Measurements from ENCODE around the gene CEACAM18. TPM values are rescaled to one million over a fixed set of nuclear protein-coding genes. Genes with fewer than 3 reads are reported as not detected.
A peak's percentile ranks its signal among the peaks of the same experiment; 100 is the strongest.

The CEACAM18 gene
- total and polyA plus RNA-seq, 11 donors: not detected

- no peaks in the 10 kb centered on the region for H3K36me3 ChIP-seq
- no peak overlapping the region for H3K27ac ChIP-seq
- TF ChIP-seq CTCF (IDR thresholded peaks at IDR 0.05): no peak
- TF ChIP-seq POLR2A (IDR thresholded peaks at IDR 0.05): no peak
- H3K4me3 ChIP-seq: no peak overlapping the region
- H3K27me3 ChIP-seq: peaks cover 0 to 39% (median 8%) of the 10 kb centered on the region in 9 donors
- peaks cover 0 to 26% (median 0%) of the 10 kb centered on the region in 12 donors for H3K4me1 ChIP-seq
- no peaks in the 10 kb centered on the region for H3K9me3 ChIP-seq
- ATAC-seq (peak in 1 of 4 donors; percentile 33), DNase-seq (no peak)
- WGBS, 4 donors: 62 to 78% (median 69%) methylated on average over 1 of the region's 1 CpG
- intact Hi-C loops (cut with DNase I): loop anchor here in 1 of 10 donors (10.0 kb wide), 1 partner anchor 100 kb away; no protein-coding TSS in a partner anchor
These were observed 43.9 kb upstream of the CEACAM18 start for GRCh38 chr19:51434456-51434855.

GRCh38 chr19:51439021-51439465 is 39.3 kb upstream of the CEACAM18 start:
- intact Hi-C loops (cut with DNase I): loop anchor here in 5 of 10 donors (1.0 to 10.0 kb wide), 4 partner anchors 100 to 104 kb away; no protein-coding TSS in a partner anchor
- no peak overlapping the region for H3K27ac ChIP-seq
- no peaks in the 10 kb centered on the region for H3K9me3 ChIP-seq
- H3K4me1 ChIP-seq: peaks cover 0 to 21% (median 0%) of the 10 kb centered on the region in 12 donors
- 49 to 63% (median 56%) methylated on average over 5 of the region's 5 CpGs for WGBS, 4 donors
- H3K36me3 ChIP-seq: no peaks in the 10 kb centered on the region
- H3K4me3 ChIP-seq: no peak overlapping the region
- DNase-seq: no peak
- peak in 1 of 4 donors; percentile 57 for ATAC-seq
- no peak for TF ChIP-seq POLR2A (IDR thresholded peaks at IDR 0.05)
- peak in 6 of 12 donors; percentile 6 to 34 (median 24) for TF ChIP-seq CTCF (IDR thresholded peaks at IDR 0.05)
- H3K27me3 ChIP-seq: peaks cover 0 to 76% (median 16%) of the 10 kb centered on the region in 9 donors

GRCh38 chr19:51440052-51440451 is 38.3 kb upstream of the CEACAM18 start:
- Histone ChIP-seq H3K27me3 (peaks cover 0 to 71% (median 16%) of the 10 kb centered on the region in 9 donors), H3K4me1 (peaks cover 0 to 21% (median 0%) of the 10 kb centered on the region in 12 donors), H3K27ac (no peak overlapping the region), H3K4me3 (no peak overlapping the region), H3K36me3 (no peaks in the 10 kb centered on the region), H3K9me3 (no peaks in the 10 kb centered on the region)
- no peak for ATAC-seq
- DNase-seq: no peak
- TF ChIP-seq POLR2A (IDR thresholded peaks at IDR 0.05) (no peak), CTCF (IDR thresholded peaks at IDR 0.05) (no peak)
- WGBS, 4 donors: 59 to 69% (median 65%) methylated on average over 2 of the region's 2 CpGs
- intact Hi-C loops (cut with DNase I): no loop called here

- H3K27me3 ChIP-seq: peaks cover 0 to 71% (median 16%) of the 10 kb centered on the region in 9 donors
- WGBS, 4 donors: 34 to 43% (median 37%) methylated on average over 11 of the region's 11 CpGs
- TF ChIP-seq CTCF (IDR thresholded peaks at IDR 0.05): no peak
- no peak for TF ChIP-seq POLR2A (IDR thresholded peaks at IDR 0.05)
- DNase-seq (no peak), ATAC-seq (no peak)
- intact Hi-C loops (cut with DNase I): no loop called here
- peaks cover 0 to 21% (median 0%) of the 10 kb centered on the region in 12 donors for H3K4me1 ChIP-seq
- H3K9me3 ChIP-seq: no peaks in the 10 kb centered on the region
- no peaks in the 10 kb centered on the region for H3K36me3 ChIP-seq
- H3K4me3 ChIP-seq: peak overlapping the region in 1 of 12 donors; percentile 37
- peak overlapping the region in 1 of 12 donors; percentile 28 for H3K27ac ChIP-seq
These were observed 37.4 kb upstream of the CEACAM18 start for GRCh38 chr19:51440846-51441409.
